ENCODE data around the gene RPIA.

The RPIA gene

DNA sequence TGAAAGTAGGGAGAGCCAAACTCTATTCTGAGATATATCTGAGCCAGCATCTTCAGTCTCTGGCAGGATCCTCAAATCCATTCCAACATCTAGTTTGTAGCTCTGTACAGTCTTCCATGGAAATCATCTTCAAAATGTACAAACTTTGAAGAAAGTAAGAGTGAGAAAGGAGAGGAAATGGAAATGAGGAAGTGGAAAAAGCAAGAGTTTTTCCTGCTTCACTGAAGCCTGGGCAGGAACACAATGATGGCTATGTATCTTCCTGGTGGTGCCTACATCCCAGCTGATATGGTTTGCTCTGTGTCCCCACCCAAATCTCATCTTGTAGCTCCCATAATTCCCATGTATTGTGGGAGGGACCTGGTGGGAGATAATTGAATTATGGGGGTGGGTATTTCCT, 4.1 kb upstream of the RPIA start:
- no peak for DNase-seq

DNA sequence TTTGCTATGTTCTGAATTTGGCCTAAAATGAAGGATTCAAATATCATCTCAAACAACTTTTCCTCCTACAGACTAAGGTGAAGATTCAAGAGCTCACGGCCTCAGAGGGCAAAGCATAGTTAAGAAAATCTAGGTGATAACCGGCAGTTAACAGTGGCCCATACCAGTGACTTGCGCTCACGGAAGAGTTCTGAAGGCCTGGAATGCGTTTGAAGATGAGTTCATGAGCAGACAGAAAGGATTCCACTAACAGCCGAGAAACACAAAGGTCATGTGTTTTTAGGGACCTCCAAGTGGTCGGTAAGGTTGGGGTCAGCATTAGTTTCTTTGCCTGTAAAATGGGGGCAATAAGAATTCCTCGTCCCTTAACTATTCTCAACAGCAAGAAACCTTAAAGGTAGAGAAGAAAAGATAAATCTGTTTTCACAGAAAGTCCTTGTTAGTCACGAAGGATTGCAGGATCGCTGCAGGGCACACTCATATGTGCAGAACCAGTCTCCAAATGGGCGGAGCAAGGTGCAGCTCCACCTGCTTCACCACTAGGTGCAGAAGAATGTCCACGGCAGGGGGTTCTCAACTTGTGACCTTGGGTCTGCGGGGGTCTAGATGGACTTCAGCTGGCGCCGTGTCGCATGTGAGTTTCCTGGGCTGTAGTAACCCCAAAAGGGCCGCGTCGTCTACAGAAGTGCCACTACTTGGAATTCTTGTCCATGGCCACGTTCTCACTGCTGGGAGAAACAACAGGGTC, 708 bp upstream of the RPIA start:
- DNase-seq = peak in 3 of 4 experiments; percentile 29 to 47 (median 44)

DNA sequence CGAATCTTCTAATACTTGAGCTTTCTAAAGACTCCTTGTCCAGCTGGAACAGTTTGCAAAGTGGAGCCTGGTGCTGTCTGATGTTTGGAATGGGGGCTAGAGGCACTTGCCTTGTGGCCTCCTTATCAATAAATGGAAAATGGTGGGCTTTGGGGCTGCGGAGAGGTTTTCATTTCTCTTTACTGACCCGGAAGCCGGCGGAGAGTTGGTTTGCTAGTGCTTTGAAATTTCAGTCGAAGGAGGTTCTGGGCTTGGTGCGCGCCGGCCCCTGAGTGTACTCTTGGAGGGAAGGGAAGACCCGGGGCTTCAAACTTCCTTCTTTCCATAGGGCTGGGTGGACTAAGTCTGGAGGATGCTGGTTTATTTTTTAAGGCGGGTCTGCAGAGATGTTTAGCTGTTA, 714 bp downstream of the RPIA start:
- no peak for DNase-seq

DNA sequence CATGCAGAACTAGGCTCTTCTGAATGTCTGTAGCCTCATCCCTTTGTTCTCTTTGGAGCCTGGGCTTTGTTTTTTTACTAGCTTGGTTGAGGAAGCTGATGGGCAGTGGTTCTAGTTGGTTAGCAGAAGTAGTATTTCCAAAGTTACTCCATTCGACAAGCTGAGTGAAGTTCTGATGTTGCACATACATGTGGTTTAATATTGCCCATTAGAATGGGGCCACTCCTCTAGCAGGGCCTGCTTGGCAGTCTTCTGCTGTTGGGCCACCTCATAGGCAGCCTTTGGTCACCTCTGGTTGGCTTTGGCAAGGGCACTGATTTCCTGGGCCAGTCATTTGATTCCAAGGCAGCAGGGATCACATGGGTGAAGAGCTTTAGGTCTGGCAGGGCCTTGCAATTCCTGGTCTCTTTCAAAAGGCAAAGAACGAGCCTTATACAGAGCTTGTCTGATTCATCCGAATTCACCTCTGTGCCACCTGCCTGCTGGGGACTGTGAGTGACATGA, 2.5 kb downstream of the RPIA start:
- DNase-seq = no peak

DNA sequence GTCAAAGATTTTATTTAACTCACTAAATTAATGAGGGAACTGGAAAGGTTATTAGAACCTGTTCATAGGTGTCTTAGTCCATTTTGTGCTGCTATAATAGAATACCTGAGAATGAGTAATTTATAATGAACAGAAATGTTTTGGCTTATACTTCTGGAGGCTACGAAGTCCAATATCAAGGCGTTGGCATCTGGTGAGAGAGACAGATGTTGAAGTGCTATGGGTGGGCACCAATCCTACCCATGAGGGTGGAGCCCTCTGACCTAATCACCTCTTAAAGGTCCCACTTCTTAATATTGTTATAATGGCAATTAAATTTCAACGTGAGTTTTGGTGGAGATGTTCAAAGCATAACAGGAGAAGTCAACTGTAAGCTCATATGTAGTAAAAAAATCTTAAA, 5.1 kb downstream of the RPIA start:
- no peak for DNase-seq

DNA sequence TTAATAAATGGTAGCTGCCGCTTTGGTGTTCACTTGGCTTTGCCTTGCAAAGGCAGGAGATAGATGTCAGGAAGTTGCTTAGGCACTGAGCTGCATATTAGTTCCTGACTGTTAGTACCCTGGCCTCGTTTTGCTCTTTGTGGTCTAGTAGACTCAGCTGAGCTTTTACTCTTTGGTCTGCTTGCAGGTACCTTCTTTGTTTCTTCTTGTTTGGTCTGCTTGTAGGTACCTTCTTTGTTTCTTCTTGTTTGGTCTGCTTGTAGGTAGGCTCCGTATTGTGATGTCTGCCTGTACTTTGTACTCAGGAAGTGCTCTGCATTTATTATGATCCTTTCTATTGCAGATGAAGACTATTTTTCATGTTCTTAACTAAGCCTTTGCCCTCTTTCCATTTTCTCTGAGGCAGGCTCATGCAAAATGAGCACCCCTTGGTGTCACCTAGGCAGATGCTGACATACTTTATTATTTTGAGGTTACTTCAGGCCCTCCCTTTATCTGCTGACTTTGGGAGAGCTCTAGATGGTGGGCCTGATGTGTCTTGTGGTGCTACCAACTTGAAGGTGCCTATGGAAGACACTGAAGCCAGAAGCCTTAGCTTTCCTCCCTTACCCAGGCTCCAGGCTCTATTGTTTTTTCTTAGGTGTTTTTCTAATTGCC, 6.0 kb downstream of the RPIA start:
- no peak for DNase-seq

DNA sequence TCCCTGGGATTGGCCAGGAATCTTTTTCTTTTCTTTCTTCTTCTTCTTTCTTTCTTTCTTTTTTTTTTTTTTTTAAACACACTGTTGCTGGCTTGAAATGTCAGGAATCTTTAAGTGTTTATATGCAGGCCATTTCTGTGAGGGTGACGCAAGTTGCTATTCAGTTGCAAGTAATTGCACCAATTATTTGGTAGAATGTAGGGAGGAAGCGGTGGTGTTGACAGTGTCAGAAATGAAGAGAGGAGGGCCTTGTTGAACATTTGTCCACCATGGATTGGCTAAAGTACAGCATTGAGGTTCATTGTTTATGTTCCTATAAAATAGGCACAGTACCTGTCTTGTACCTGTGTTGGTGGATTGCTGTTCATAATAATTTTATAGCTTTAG, 6.5 kb downstream of the RPIA start:
- DNase-seq = no peak

DNA sequence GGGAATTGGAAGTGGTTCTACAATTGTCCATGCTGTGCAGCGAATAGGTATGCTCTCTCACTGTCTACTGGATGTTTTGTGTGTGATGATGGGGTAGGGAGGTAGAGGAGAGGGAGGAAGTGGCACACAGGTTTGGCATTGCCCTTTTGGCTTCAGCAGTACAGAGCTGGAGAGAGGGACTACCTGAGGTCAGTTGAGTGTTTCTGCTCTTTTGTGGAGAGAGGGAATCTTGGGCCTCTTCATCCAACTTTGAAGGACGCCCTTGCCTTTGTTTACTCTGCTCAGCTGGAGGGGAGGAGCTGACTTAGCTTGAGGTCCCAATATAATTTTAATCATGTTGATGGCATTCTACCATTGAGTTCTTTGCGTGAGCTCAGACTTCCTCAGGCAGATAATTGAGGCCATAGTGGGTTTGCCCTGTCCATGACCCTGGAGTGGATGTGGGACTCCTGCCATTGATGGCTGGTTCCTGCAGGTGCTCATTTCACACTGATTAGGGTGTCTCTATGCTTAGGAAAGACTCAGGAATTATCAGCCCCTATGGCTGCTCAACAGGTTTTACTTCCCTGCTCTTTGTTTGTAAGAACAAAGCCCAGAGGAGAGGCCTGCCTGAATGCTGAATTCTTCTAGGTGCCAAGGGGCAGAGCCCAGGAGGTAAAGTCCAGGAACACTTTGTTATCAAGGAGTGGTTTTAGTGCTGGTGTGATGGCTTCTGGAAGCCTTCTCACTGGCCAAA, 7.2 kb downstream of the RPIA start:
- no peak for DNase-seq

DNA sequence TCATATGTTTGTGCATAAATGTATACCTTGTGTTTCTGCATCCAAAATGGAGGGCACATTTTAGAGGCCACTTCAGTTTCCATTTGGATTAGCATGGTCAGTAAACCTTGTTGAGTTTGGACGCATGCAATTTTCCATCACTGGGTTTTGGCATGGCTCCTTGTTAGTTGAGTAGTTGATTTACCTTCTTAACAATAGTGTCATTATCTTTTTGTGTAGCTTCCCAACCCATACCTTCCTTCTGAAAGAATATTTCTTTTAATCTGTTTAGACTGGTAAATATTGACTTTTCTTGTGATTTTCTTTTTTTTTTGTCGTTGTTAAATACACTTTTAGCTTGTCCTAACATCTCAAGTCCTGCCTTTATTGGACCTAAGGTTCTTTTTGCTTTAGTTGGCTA, 15.5 kb downstream of the RPIA start:
- no peak for DNase-seq

DNA sequence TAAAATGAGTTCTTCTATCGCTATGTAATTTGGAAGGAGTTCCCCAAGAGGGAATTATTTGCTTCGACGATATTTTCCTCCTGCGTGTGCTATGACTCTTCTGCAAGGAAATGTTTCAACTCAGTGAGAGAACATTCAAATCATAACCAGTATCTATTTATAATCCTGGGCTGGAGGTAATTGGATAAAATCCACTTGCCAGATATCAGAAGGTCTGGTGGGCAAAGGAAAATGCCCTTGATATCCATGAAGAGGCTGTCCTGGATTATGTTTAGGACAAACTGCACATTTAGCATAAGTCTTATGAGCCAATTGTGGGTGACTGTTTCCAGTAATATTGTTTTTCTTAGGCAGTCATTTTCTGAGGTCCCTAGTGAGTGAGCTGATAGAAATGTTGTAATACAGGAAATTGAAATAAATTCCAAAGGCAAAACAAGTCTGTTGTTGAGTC, 17.7 kb downstream of the RPIA start:
- no peak for DNase-seq

DNA sequence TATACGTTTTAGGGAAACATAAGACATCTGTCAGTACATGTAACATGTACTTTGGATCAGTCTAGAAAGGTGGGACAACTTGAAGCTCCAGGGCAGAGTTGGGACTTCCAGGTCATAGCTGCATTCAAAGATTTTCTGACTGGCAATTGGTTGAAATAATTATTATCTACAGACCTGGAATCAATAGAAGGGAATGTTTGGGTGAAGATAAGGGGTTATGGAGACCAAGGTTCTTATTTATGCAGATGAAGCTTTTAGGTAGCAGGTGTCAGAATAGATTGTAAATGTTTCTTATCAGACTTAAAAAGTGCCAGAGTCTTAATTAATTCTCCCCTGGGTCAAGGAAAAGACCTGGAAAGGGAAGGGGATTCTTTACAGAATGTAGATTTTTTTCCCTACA, 19.8 kb downstream of the RPIA start:
- no peak for DNase-seq

DNA sequence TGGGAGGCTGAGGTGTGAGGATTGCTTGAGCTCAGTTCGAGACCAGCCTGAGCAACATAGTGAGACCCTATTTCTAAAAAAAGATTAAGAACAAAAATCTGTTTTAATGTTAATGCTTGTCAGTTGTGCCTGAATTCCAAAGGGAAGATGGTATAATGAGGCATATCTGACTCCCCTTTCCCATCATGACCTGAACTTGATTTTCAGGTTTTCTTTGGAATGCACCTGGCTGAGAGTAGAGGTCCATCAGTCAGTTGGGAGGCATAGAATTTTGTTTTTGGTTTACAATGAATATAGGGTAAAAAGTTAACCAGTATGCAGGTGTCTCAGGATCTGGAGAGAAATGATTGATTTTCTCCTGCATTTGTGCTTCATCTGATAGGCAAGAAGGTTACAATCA, 20.4 kb downstream of the RPIA start:
- no peak for DNase-seq

DNA sequence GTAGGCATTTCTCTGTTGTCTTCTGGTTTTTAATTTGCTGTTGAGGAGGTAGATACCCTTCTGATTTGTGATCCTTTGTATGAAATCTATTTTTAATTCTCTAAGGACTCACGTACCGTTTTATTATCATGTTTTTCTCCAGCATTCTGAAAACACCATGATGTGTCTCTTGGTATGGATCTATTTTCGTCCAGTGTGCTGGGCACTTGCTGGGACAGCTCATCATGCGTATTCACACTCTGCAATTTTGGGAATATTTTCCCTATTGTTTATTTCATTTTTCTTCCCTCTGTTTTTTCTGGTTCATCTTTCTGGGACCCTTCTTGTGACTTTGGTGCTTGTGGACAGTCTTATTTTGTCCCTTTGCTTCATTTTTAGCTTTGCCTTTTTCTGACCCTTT, 21.9 kb downstream of the RPIA start:
- no peak for DNase-seq

DNA sequence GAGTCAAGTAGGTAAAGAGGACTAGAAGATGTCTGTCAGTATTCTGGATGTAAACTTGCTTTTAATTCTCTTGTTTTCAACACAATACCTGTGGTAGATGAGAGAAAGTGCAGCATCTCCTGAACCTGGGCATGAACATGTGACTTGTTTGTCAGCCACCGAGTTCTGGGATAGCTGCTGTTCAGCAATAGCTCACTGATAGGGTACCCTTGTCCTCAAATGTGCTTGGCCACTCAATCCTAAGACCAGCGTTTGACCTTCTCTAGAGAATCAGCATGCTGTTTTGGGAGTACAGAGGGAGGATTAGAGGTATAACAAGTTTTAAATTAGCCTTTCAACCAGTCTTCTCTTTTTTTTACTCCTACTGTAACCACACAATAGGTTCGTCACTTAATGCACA, 23.2 kb downstream of the RPIA start:
- DNase-seq = no peak

DNA sequence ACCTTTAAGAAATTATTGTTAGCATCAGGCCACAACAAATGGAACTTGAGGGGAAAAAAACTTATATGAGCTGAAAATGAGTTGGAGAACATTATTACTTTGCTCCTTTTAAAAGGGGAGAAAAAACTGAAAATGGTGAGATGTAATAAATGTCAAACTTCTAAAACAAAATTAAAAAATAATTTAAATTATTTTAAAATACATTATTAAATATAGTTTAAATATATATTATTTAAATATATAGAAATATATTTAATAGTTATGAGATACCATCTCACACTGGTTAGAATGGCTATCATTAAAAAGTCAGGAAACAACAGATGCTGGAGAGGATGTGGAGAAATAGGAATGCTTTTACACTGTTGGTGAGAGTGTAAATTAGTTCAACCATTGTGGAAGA, 28.9 kb downstream of the RPIA start:
- no peak for DNase-seq

DNA sequence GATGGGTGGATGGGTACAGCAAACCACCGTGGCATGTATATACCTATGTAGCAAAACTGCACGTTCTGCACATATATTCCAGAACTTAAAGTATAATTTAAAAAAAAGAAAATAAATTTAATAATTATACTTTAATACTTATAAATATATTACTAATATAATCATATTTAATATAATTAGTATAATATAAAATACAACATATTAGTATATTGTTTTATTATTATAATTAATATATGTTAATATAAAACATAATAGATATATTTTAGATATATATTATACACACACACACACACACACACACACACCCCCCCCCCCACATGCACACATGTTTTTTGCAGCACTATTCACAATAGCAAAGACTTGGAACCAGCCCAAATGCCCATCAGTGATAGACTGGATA, 29.8 kb downstream of the RPIA start:
- no peak for DNase-seq

DNA sequence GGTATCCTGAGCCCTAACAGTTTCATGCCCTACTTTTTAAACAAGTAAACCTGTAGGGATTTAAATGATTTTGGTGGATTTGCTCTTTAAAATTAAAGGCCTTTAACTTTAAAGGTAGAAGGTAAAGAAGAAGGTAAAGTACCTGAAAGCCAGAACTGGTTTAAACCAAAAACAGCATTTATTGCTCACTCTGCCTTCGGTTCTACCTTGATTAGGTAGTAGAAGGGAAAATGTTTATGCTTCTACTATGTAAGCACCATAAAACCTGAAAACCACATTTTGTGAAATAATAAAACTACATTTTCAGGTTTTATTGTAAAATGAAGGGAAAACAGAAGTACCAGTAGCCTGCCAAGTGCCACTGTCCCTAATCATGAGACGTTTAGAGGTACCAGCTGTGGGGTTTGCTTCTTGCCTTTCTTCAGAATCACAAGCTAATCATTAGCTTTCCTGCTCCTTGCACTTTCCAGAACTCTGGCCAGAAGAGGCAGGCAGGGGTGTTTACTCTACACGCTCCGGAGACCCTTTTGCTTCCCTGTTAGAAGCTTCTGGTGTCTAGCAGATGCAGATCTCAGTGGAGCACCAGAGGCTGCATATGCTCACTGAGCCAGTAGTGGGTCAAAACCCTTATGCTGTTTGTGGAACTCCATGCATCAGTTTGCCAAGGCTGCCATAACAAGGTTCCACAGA, 33.3 kb downstream of the RPIA start:
- no peak for DNase-seq

DNA sequence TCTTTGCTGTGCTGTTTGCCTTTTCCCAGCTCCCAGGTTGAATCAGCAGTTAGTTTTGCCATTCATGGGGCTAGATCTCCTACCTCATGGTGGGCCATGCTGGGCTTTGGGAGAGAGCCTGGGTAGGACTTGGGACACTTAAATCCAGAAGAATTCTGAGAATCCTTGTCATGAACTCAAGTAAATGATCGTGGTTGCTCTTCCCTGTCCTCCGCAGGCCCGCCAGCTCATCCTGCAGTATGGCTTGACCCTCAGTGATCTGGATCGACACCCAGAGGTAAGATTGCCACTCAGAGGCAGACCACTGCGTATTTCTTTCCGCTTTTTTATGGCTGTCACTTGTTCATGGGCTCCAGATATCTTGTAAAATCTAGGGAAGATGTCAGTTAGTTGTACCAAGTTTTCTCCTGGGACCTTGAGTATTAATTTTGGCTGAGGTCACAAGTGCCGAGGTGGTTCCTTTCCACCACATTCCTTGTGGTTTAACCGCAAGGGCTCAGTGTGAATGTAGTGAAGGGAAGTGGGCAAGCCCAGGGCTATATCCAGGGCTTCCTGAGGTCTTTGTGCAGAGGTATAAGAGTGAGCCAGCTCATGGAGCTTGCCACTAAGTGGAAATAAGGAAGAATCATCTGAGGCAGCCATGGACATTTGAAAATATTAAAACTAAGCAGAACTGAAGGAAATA, 37.7 kb downstream of the RPIA start:
- DNase-seq = no peak

DNA sequence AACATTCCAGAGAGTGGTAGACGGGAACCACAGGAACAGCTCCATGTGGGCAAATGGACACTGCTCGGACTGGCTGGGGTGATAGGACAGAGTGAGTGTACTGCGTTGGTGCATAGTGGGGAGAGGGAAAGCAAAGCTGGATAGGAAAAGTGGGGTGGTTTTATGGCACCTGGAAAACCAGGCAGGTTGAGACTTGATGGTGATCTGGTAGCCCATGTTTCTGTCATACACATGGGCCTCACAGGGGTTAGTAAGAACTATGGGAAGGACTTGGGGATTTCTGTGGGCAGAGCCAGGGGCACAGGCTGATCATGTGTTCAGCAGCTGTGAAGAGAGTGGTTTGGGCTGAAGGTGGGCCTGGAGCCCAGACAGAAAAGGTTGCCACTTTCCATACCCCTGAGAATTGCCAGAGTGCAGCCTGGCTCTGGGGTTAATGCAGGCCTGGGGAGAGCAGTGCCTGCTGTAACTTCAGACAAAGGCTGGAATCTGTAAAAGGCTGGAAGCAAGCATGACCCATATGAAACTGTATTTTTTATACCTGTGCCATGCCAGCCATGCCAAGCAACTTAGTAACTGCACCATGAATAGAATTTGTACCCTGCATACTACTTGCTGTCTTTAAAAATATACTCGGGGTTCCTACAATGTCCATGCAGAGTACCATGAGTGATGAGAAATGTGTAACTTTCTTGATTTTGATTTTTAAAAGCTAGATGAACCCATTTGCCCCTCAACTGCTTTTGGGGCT, 41.9 kb downstream of the RPIA start:
- DNase-seq = no peak

DNA sequence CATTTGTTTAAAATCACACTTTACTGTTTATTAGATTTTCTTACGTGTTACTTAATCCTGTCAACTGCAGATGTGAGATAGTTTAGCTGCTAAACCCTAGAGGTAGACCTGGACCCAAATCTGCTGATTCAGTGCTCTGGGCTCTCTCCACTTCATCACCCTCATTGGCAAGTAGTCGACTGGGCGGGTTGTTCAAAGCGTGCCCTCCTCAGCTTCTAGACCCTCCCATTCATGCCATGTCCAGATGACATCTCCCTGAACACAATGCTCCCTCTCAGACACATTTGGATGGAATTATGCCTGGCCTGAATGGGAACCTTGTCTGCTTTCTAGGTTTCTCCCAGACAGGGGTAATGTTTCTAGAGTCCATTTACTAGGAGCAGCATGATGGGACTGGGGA, 43.7 kb downstream of the RPIA start:
- no peak for DNase-seq

DNA sequence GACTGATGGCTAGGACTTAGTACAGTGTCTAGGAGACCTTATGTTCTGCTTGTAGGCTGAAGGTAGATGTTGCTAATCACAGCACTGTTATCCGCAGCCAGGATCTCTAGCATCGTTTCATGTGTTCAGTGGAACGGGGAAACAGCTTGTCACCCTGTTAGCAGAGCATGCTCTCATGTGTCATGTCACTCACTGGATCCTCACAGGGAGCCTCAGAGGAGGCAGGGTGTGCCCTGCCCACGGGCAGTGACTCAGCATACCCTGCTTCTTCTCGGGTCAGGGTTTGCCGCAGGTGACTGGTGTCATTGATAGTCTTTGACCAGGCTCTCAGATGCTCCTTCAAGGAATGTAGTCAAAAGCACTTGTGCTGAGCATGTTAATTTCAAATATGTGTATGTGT, 44.4 kb downstream of the RPIA start:
- no peak for DNase-seq

DNA sequence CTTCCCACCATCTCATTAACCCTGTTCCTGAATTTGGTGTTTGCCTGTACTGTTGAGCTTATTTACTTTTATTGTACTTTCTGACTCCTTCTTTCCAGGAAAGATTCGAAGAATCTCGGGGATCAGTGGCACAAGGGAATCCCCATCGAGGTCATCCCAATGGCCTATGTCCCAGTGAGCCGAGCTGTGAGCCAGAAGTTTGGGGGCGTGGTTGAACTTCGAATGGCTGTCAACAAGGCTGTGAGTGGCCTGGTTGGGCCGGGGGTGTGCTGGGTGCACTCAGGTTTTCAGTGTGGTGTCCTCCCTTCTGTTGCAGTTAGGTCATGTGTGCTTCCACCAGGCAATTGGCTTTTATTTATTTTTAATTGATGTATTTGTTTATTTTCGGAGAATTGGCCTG, 45.0 kb downstream of the RPIA start:
- DNase-seq = no peak

Measured in activated naive CD4-positive, alpha-beta T cell (primary cell).